H9 (cell line): ENCODE data around the gene TRIM9. TPM values are rescaled to one million over a fixed set of nuclear protein-coding genes. Genes with fewer than 3 reads are reported as not detected.
A peak's percentile ranks its signal among the peaks of the same experiment; 100 is the strongest.

Source experiments
- DNase-seq: peaks from one replicate; pipeline ENCODE4 v3.0.0-alpha.2; 2017
- H2AFZ ChIP-seq: one replicate; pipeline ENCODE4 v1.6.1; 2013; ENCODE audit warnings: mild to moderate bottlenecking, low read length, control low read depth, moderate library complexity
- H2AK5ac ChIP-seq: 2 replicates; pipeline ENCODE4 v1.6.1; 2013; ENCODE audit warnings: low read length, control low read depth, mixed read lengths; ENCODE audit not compliant: insufficient read length
- H2BK120ac ChIP-seq: one replicate; pipeline ENCODE4 v1.6.1; 2013; ENCODE audit warnings: low read depth, mild to moderate bottlenecking, low read length, control low read depth, inconsistent platforms; ENCODE audit not compliant: poor library complexity, severe bottlenecking
- H2BK12ac ChIP-seq: 2 replicates; pipeline ENCODE4 v1.6.1; 2013; ENCODE audit warnings: low read length, control low read depth, mixed read lengths, low read depth; ENCODE audit not compliant: insufficient read length
- H2BK15ac ChIP-seq: 2 replicates; pipeline ENCODE4 v1.6.1; 2013; ENCODE audit warnings: low read depth, low read length, control low read depth
- H2BK20ac ChIP-seq: one replicate; pipeline ENCODE4 v1.6.1; 2013; ENCODE audit warnings: low read depth, mild to moderate bottlenecking, low read length, control low read depth, inconsistent platforms; ENCODE audit not compliant: poor library complexity, severe bottlenecking
- H2BK5ac ChIP-seq: 2 replicates; pipeline ENCODE4 v1.6.1; 2013; ENCODE audit warnings: low read length, control low read depth, mixed read lengths; ENCODE audit not compliant: insufficient read length
- H3K14ac ChIP-seq: 2 replicates; pipeline ENCODE4 v1.6.1; 2013; ENCODE audit warnings: low read length, control low read depth; ENCODE audit not compliant: insufficient read depth
- H3K18ac ChIP-seq: 2 replicates; pipeline ENCODE4 v1.6.1; 2013; ENCODE audit warnings: low read depth, mild to moderate bottlenecking, mixed read lengths, low read length, control low read depth; ENCODE audit not compliant: insufficient read length
- H3K23ac ChIP-seq: 2 replicates; pipeline ENCODE4 v1.6.1; 2013; ENCODE audit warnings: low read length, control low read depth, mixed read lengths, low read depth; ENCODE audit not compliant: insufficient read length
- H3K23me2 ChIP-seq: 2 replicates; pipeline ENCODE4 v1.6.1; 2013; ENCODE audit warnings: low read depth, mild to moderate bottlenecking, mixed read lengths, low read length, control low read depth; ENCODE audit not compliant: insufficient read length, poor library complexity, severe bottlenecking
- H3K27ac ChIP-seq: 2 replicates; pipeline ENCODE4 v1.5.1; 2013; ENCODE audit warnings: low read length, control low read depth, mixed read lengths, low read depth; ENCODE audit not compliant: insufficient read length
- H3K27me3 ChIP-seq: 2 replicates; pipeline ENCODE4 v1.6.1; 2013; ENCODE audit warnings: low read length, control low read depth, inconsistent platforms; ENCODE audit not compliant: insufficient read depth
- H3K4ac ChIP-seq: 2 replicates; pipeline ENCODE4 v1.6.1; 2013; ENCODE audit warnings: low read depth, mild to moderate bottlenecking, control low read depth, inconsistent platforms, low read length, moderate library complexity
- H3K4me1 ChIP-seq: 2 replicates; pipeline ENCODE4 v1.6.1; 2013; ENCODE audit warnings: low read length, control low read depth, inconsistent platforms; ENCODE audit not compliant: insufficient read depth
- H3K4me2 ChIP-seq: 2 replicates; pipeline ENCODE4 v1.6.1; 2013; ENCODE audit warnings: low read length, control low read depth, mixed read lengths; ENCODE audit not compliant: insufficient read length, insufficient read depth
- H3K56ac ChIP-seq: 2 replicates; pipeline ENCODE4 v1.6.1; 2013; ENCODE audit warnings: low read depth, mild to moderate bottlenecking, mixed read lengths, low read length, control low read depth; ENCODE audit not compliant: insufficient read length
- H3K79me1 ChIP-seq: 2 replicates; pipeline ENCODE4 v1.6.1; 2013; ENCODE audit warnings: low read depth, mild to moderate bottlenecking, moderate library complexity, low read length, control low read depth, inconsistent platforms; ENCODE audit not compliant: insufficient read depth, poor library complexity, severe bottlenecking
- H3K79me2 ChIP-seq: 2 replicates; pipeline ENCODE4 v1.6.1; 2013; ENCODE audit warnings: low read length, control low read depth, inconsistent platforms; ENCODE audit not compliant: insufficient read depth
- H3K9ac ChIP-seq: 2 replicates; pipeline ENCODE4 v1.6.1; 2013; ENCODE audit warnings: low read length, control low read depth, mixed read lengths; ENCODE audit not compliant: insufficient read length; ENCODE audit errors: extremely low read depth
- H3K9me3 ChIP-seq: one replicate; pipeline ENCODE4 v1.6.1; 2013; ENCODE audit warnings: low read depth, low read length, inconsistent platforms; ENCODE audit not compliant: control insufficient read depth
- H3T11ph ChIP-seq: one replicate; pipeline ENCODE4 v1.6.1; 2013; ENCODE audit warnings: mild to moderate bottlenecking, low read length, control low read depth, inconsistent platforms
- H4K20me1 ChIP-seq: one replicate; pipeline ENCODE4 v1.6.1; 2013; ENCODE audit not compliant: control insufficient read depth, insufficient read length, insufficient read depth
- H4K5ac ChIP-seq: 2 replicates; pipeline ENCODE4 v1.6.1; 2013; ENCODE audit warnings: low read depth, mild to moderate bottlenecking, mixed read lengths, low read length, control low read depth; ENCODE audit not compliant: insufficient read length
- H4K8ac ChIP-seq: replicated peaks from 2 replicates; pipeline ENCODE4 v1.6.1; 2013; ENCODE audit warnings: low read length, control low read depth, mixed read lengths, low read depth; ENCODE audit not compliant: insufficient read length
- H4K91ac ChIP-seq: 2 replicates; pipeline ENCODE4 v1.6.1; 2013; ENCODE audit warnings: low read depth, mild to moderate bottlenecking, moderate library complexity, mixed read lengths, low read length, control low read depth; ENCODE audit not compliant: insufficient read length
- H3K27ac Mint-ChIP-seq, 3 experiments: 2 replicates in 2 of 3; 3 replicates in 1 of 3; pipeline ENCODE4 v1.8.0; 2020 to 2021; ENCODE audit warnings: mixed read lengths in 3 of 3, mild to moderate bottlenecking in 1 of 3, moderate library complexity in 1 of 3
- H3K27me3 Mint-ChIP-seq: 2 replicates; pipeline ENCODE4 v1.8.0; 2021; ENCODE audit warnings: low read depth, mild to moderate bottlenecking, moderate library complexity, mixed read lengths
- H3K36me3 Mint-ChIP-seq, 3 experiments: 2 replicates in 2 of 3; 3 replicates in 1 of 3; pipeline ENCODE4 v1.8.0; 2020 to 2021; ENCODE audit warnings: low read depth in 3 of 3, mixed read lengths in 3 of 3; ENCODE audit not compliant: insufficient read depth in 1 of 3
- H3K4me1 Mint-ChIP-seq, 2 experiments: 2 replicates each; pipeline ENCODE4 v1.8.0; 2020; ENCODE audit warnings: mixed read lengths in 2 of 2
- H3K4me3 Mint-ChIP-seq, 2 experiments: 2 replicates in 1 of 2; 3 replicates in 1 of 2; pipeline ENCODE4 v1.8.0; 2020 to 2021; ENCODE audit warnings: mild to moderate bottlenecking in 2 of 2, mixed read lengths in 2 of 2, moderate library complexity in 1 of 2
- H3K9me3 Mint-ChIP-seq, 2 experiments: 2 replicates in 1 of 2; 3 replicates in 1 of 2; pipeline ENCODE4 v1.8.0; 2020; ENCODE audit warnings: mild to moderate bottlenecking in 2 of 2, mixed read lengths in 2 of 2, moderate library complexity in 1 of 2
- CTCF ChIP-seq: fragments of 200-600 bp; sonication (generic); conservative IDR thresholded peaks from 3 replicates; pipeline ENCODE4 v1.8.0; 2021; ENCODE audit warnings: antibody characterized with exemption, mild to moderate bottlenecking
- WGBS: extraction: QIAGEN DNeasy Blood & Tissue Kit; methylation state at CpG from one replicate; pipeline ENCODE4 v1.1.7; 2013; ENCODE audit warnings: missing lambda C conversion rate, low lambda C conversion rate, mixed read lengths; ENCODE audit not compliant: insufficient read length; ENCODE audit errors: extremely low coverage; 5-methylcytosine and 5-hydroxymethylcytosine counted together
- total RNA-seq: library from RNA; stranded (reverse); gene quantifications from 2 replicates; pipeline ENCODE4 v1.2.1, GENCODE V29; 2021

TRIM9 gene
- total RNA-seq, 1 experiment from 2014 or later, result 0.98 TPM

GRCh38 chr14:50985124-50985858 is 109.6 kb downstream of the TRIM9 start:
- Histone ChIP-seq H3K56ac (no peak overlapping the region), H4K91ac (no peak overlapping the region), H2BK5ac (no peak overlapping the region), H4K20me1 (no peaks in the 10 kb centered on the region), H2BK12ac (no peak overlapping the region), H4K8ac (no peak overlapping the region), H3K27me3 (no peaks in the 10 kb centered on the region; the same call in 1 of the 2 replicates), H2BK120ac (no peak overlapping the region), H3K14ac (no peak overlapping the region), H3K79me1 (no peaks in the 10 kb centered on the region), H2AFZ (no peak overlapping the region), H2AK5ac (no peak overlapping the region), H3K4me2 (peak overlapping the region; percentile 12), H4K5ac (no peak overlapping the region), H2BK20ac (no peak overlapping the region), H3K4me1 (peaks cover 4% of the 10 kb centered on the region; the same call in 1 of the 2 replicates), H3K23me2 (no peaks in the 10 kb centered on the region), H3K18ac (peak overlapping the region; percentile 1), H3K9ac (no peak overlapping the region), H3T11ph (no peak overlapping the region), H3K79me2 (no peaks in the 10 kb centered on the region), H3K4ac (no peak overlapping the region), H3K9me3 (no peaks in the 10 kb centered on the region), H3K27ac (no peak overlapping the region), H2BK15ac (no peak overlapping the region), H3K23ac (no peak overlapping the region)
- peak overlapping the region; percentile 19 to 49 for H3K4me3 Mint-ChIP-seq
- H3K27ac Mint-ChIP-seq, result peak overlapping the region in 2 of 3 experiments; percentile 16 to 39; a peak in 3 of 7 replicates
- no CpG with 5 or more reads among the region's 13 CpGs for WGBS
- H3K36me3 Mint-ChIP-seq, result no peaks in the 10 kb centered on the region
- H3K4me1 Mint-ChIP-seq, result peaks cover 37% of the 10 kb centered on the region in 2 experiments
- no peaks in the 10 kb centered on the region for H3K9me3 Mint-ChIP-seq
- no peak for TF ChIP-seq CTCF
- DNase-seq, result no peak
- H3K27me3 Mint-ChIP-seq, result peaks cover 8% of the 10 kb centered on the region
